ENCODE measurements around the gene HPS4. TPM values are rescaled to one million over a fixed set of nuclear protein-coding genes. Genes with fewer than 3 reads are reported as not detected.

HPS4 gene
- total and polyA plus RNA-seq, 12 donors: 4.6 to 14.3 (median 9.0) TPM

- ATAC-seq: no peak
- H3K4me1 ChIP-seq: peaks cover 0 to 60% (median 53%) of the 10 kb centered on the region in 9 donors
- intact Hi-C loops (cut with DNase I): loop anchor here in 3 of 10 donors (2.0 to 10.0 kb wide), 3 partner anchors 104 to 170 kb away; partner anchors contain the start of genes MIAT (in 1 of the 3) and TPST2 (in 1 of the 3)
- H3K36me3 ChIP-seq: peaks cover 0 to 57% (median 22%) of the 10 kb centered on the region in 9 donors
- no peaks in the 10 kb centered on the region for H3K9me3 ChIP-seq
- H3K27me3 ChIP-seq: no peaks in the 10 kb centered on the region
- peak overlapping the region in 8 of 10 donors; percentile 84 to 97 (median 95) for H3K27ac ChIP-seq
- TF ChIP-seq CTCF (IDR thresholded peaks at IDR 0.05): no peak
- WGBS, 2 donors: 5 to 8% methylated on average over 6 of the region's 6 CpGs
- no peak for DNase-seq
- H3K4me3 ChIP-seq: peak overlapping the region; percentile 70 to 100 (median 97)
These were observed 750 bp upstream of the HPS4 start for GRCh38 chr22:26484360-26484706.

- Histone ChIP-seq H3K4me3 (peak overlapping the region; percentile 70 to 100 (median 97)), H3K27ac (peak overlapping the region; percentile 6 to 97 (median 95)), H3K36me3 (peaks cover 0 to 48% (median 10%) of the 10 kb centered on the region in 9 donors), H3K9me3 (no peaks in the 10 kb centered on the region), H3K4me1 (peaks cover 0 to 68% (median 60%) of the 10 kb centered on the region in 9 donors), H3K27me3 (no peaks in the 10 kb centered on the region)
- intact Hi-C loops (cut with DNase I): loop anchor here in 2 of 10 donors (5.0 to 10.0 kb wide), 2 partner anchors 109 to 172 kb away; partner anchors contain the start of genes MIAT (in 1 of the 2) and TPST2 (in 1 of the 2)
- TF ChIP-seq CTCF (IDR thresholded peaks at IDR 0.05): no peak
- no peak for DNase-seq
- 6 to 8% methylated on average over 7 of the region's 7 CpGs for WGBS, 2 donors
- peak in 4 of 8 donors; percentile 5 to 32 (median 24) for ATAC-seq
These were observed 542 bp downstream of the HPS4 start for GRCh38 chr22:26483043-26483438.

- H3K36me3 ChIP-seq: peaks cover 0 to 48% (median 15%) of the 10 kb centered on the region in 9 donors
- no peaks in the 10 kb centered on the region for H3K27me3 ChIP-seq
- no peak for TF ChIP-seq CTCF (IDR thresholded peaks at IDR 0.05)
- H3K4me1 ChIP-seq: peaks cover 0 to 68% (median 60%) of the 10 kb centered on the region in 9 donors
- WGBS, 2 donors: 46 to 49% methylated on average over 5 of the region's 5 CpGs
- H3K27ac ChIP-seq: no peak overlapping the region
- no peaks in the 10 kb centered on the region for H3K9me3 ChIP-seq
- peak overlapping the region in 3 of 10 donors; percentile 70 to 100 (median 99) for H3K4me3 ChIP-seq
- DNase-seq: no peak
- no peak for ATAC-seq
- intact Hi-C loops (cut with DNase I): loop anchor here in 2 of 10 donors (5.0 to 10.0 kb wide), 2 partner anchors 110 to 173 kb away; partner anchors contain the start of genes MIAT (in 1 of the 2) and TPST2 (in 1 of the 2)
These were observed 1.4 kb downstream of the HPS4 start for GRCh38 chr22:26482161-26482560.

- intact Hi-C loops (cut with DNase I): loop anchor here in 2 of 10 donors (5.0 to 10.0 kb wide), 2 partner anchors 111 to 173 kb away; partner anchors contain the start of genes MIAT (in 1 of the 2) and TPST2 (in 1 of the 2)
- Histone ChIP-seq H3K4me3 (no peak overlapping the region), H3K4me1 (peaks cover 0 to 68% (median 60%) of the 10 kb centered on the region in 9 donors), H3K36me3 (peaks cover 0 to 48% (median 14%) of the 10 kb centered on the region in 9 donors), H3K27me3 (no peaks in the 10 kb centered on the region), H3K27ac (no peak overlapping the region), H3K9me3 (no peaks in the 10 kb centered on the region)
- ATAC-seq: no peak
- WGBS, 2 donors: 73 to 80% methylated on average over 4 of the region's 4 CpGs
- TF ChIP-seq CTCF (IDR thresholded peaks at IDR 0.05): no peak
- no peak for DNase-seq
These were observed 1.9 kb downstream of the HPS4 start for GRCh38 chr22:26481694-26482093.
